Mucosa of descending colon (tissue), 3 donors: ENCODE measurements around the gene LLGL1. TPM values are rescaled to one million over a fixed set of nuclear protein-coding genes. Genes with fewer than 3 reads are reported as not detected.

Source experiments
- ATAC-seq: fragments of 200-7000 bp; cut with Tn5 transposase; one replicate; pipeline ENCODE4 v1.9.1; 2020; ENCODE audit warnings: mild to moderate bottlenecking, moderate library complexity
- DNase-seq, 3 donors: peaks; one replicate each; pipeline ENCODE4 v3.0.0-alpha.2; 2020
- H3K36me3 ChIP-seq: fragments of 200-600 bp; one replicate; pipeline ENCODE4 v1.8.0; 2021; ENCODE audit warnings: low read depth, mild to moderate bottlenecking
- H3K4me1 ChIP-seq: fragments of 200-600 bp; one replicate; pipeline ENCODE4 v1.8.0; 2021; ENCODE audit warnings: low read depth, mild to moderate bottlenecking
- H3K4me3 ChIP-seq: fragments of 200-600 bp; one replicate; pipeline ENCODE4 v1.8.0; 2021; ENCODE audit warnings: mild to moderate bottlenecking
- H3K9me3 ChIP-seq: fragments of 200-600 bp; one replicate; pipeline ENCODE4 v1.8.0; 2021; ENCODE audit warnings: mild to moderate bottlenecking
- intact Hi-C, 2 donors: fragments of 100-400 bp; cut with DNase I in 1 of 2; cut with micrococcal nuclease in 1 of 2; formaldehyde crosslinking; loops; one replicate each; pipeline versions ENCODE4 v1.11.0 to v1.11.1; 2022; cut with DNase I, micrococcal nuclease
- total RNA-seq, 3 donors: library from RNA; stranded (reverse); fragmentation: NEBNext Ultra II Directional in 2 of 3; extraction: Animal tissue kit (Norgen Biotek cat#: 25700) in 2 of 3; gene quantifications; one replicate each; pipeline versions ENCODE4 v1.2.1 to v1.2.4, GENCODE V29; 2021 to 2023
- TF ChIP-seq, protein P1 (sequence below): fragments of 200-600 bp; IDR thresholded peaks from one replicate; pipeline ENCODE4 v1.8.0; 2022; ENCODE audit warnings: antibody characterized with exemption, mild to moderate bottlenecking
- donor health status: DM: no; HTN: no; CAD: no; lungs with moderate emphysema.
- donor health status: DM: no; HTN: no; CAD: no.
- donor health status: DM: no; HTN: yes; CAD: no.

LLGL1 gene
- total RNA-seq, 3 donors from 2014 or later: 6.7 to 15.1 (median 10.3) TPM

- TF ChIP-seq, protein P1, sequence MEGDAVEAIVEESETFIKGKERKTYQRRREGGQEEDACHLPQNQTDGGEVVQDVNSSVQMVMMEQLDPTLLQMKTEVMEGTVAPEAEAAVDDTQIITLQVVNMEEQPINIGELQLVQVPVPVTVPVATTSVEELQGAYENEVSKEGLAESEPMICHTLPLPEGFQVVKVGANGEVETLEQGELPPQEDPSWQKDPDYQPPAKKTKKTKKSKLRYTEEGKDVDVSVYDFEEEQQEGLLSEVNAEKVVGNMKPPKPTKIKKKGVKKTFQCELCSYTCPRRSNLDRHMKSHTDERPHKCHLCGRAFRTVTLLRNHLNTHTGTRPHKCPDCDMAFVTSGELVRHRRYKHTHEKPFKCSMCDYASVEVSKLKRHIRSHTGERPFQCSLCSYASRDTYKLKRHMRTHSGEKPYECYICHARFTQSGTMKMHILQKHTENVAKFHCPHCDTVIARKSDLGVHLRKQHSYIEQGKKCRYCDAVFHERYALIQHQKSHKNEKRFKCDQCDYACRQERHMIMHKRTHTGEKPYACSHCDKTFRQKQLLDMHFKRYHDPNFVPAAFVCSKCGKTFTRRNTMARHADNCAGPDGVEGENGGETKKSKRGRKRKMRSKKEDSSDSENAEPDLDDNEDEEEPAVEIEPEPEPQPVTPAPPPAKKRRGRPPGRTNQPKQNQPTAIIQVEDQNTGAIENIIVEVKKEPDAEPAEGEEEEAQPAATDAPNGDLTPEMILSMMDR: no peak
- intact Hi-C loops: no loop called here
- Histone ChIP-seq H3K36me3 (peaks cover 5% of the 10 kb centered on the region), H3K9me3 (no peaks in the 10 kb centered on the region), H3K4me3 (no peak overlapping the region), H3K4me1 (no peaks in the 10 kb centered on the region)
- DNase-seq (no peak), ATAC-seq (no peak)
These were observed 42.7 kb downstream of the LLGL1 start for GRCh38 chr17:18267927-18268711.

DNA sequence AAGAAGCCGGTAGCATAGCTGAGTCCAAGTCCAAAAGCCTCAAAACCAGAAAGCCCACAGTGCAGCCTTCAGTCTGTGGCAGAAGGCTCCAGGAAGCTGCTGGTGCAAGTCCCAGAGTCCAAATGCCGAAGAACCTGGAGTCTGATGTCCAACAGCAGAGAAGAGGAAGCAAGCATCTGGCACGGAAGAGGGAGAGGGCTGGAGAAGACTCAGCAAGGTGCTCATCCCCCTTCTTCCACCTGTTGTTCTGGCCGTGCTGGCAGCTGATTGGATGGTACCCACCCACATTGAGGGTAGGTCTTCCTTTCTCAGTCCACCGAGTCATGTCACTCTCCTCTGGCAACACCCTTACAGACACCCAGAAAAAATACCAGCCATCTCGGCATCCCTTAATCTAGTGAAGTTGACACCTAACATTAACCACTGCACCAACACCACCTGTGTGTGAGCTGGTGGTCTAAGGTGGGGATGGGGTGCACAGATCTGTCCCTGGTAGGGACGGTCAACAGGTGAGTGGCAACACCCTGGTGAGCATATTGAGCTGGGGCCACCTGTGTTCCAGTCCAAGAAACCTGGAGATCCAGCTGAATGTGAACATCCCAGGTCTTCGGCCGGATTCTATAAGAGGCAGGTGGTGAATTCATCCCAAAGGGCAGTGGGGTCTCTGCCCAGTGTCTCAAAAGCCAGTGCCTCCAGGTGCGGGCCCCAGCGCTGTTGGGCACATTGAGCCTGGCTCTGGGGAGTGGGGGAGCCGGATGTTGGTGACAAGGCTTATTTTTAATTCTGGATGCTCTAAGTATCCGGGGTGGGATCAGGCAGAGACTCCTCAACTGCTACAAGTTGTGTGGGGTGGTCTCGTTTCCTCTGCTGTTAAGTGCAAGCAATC is 44.9 kb downstream of the LLGL1 start:
- no peaks in the 10 kb centered on the region for H3K9me3 ChIP-seq
- no peak overlapping the region for H3K4me3 ChIP-seq
- DNase-seq: no peak
- TF ChIP-seq, protein P1: no peak
- intact Hi-C loops: no loop called here
- no peak for ATAC-seq
- no peaks in the 10 kb centered on the region for H3K4me1 ChIP-seq
- H3K36me3 ChIP-seq: no peaks in the 10 kb centered on the region

DNA sequence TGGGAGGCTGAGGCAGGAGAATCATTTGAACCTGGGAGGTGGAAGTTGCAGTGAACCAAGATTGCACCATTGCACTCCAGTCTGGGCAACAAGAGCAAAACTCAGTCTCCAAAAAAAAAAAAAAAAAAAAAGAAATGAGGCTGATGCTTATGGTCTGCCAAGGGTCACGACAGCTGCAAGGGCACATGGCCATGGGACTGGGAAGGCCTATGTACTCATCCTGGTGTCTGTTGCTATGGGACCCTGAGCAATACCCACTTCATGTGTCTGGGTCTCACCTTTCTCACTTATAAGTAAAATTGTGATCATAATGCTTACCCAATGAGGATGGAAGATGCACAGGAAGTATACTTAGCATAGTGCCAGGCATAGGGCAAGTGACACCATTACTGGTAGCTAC is 51.6 kb downstream of the LLGL1 start:
- no peaks in the 10 kb centered on the region for H3K4me1 ChIP-seq
- no peaks in the 10 kb centered on the region for H3K9me3 ChIP-seq
- TF ChIP-seq, protein P1: no peak
- ATAC-seq (no peak), DNase-seq (no peak)
- intact Hi-C loops: no loop called here
- H3K4me3 ChIP-seq: no peak overlapping the region
- peaks cover 7% of the 10 kb centered on the region for H3K36me3 ChIP-seq

GRCh38 chr17:18278867-18279266 is 53.4 kb downstream of the LLGL1 start:
- Histone ChIP-seq H3K36me3 (peaks cover 7% of the 10 kb centered on the region), H3K4me1 (no peaks in the 10 kb centered on the region), H3K9me3 (no peaks in the 10 kb centered on the region), H3K4me3 (no peak overlapping the region)
- TF ChIP-seq, protein P1: no peak
- intact Hi-C loops: no loop called here
- no peak for ATAC-seq
- DNase-seq: no peak

GRCh38 chr17:18280249-18280648 is 54.8 kb downstream of the LLGL1 start:
- Histone ChIP-seq H3K4me1 (no peaks in the 10 kb centered on the region), H3K4me3 (no peak overlapping the region), H3K9me3 (no peaks in the 10 kb centered on the region), H3K36me3 (peaks cover 7% of the 10 kb centered on the region)
- DNase-seq (peak in 1 of 3 donors; percentile 16), ATAC-seq (no peak)
- intact Hi-C loops: no loop called here
- TF ChIP-seq, protein P1: no peak
